Caki2 (cell line): Measurements from ENCODE around the gene EZH1. TPM values are rescaled to one million over a fixed set of nuclear protein-coding genes. Genes with fewer than 3 reads are reported as not detected.
"Not testable (repeated sequence)": the region's sequence is repeated elsewhere in the genome, so short reads cannot be mapped to it uniquely, and the experiment has no call there.

Experiments used
- DNase-seq: peaks from one replicate; pipeline ENCODE4 v3.0.0-alpha.2; 2015; ENCODE audit warnings: low read depth
- in situ Hi-C: cut with HindIII; loops from 2 replicates; pipeline ENCODE4 v1.10.0; 2016; ENCODE audit warnings: low sequenced_read_pairs, low pct_unique_long_range_greater_than_20kb, mixed read lengths
- total RNA-seq: library from RNA; depleted of rRNA; stranded (reverse); fragments of >200 nt; shearing (Covaris generic); gene quantifications from 2 replicates; pipeline ENCODE4 v1.2.3, GENCODE V29; 2014; ENCODE audit warnings: low replicate concordance

EZH1 gene
- total RNA-seq, 1 experiment from 2014 or later: 8.2 TPM

DNA sequence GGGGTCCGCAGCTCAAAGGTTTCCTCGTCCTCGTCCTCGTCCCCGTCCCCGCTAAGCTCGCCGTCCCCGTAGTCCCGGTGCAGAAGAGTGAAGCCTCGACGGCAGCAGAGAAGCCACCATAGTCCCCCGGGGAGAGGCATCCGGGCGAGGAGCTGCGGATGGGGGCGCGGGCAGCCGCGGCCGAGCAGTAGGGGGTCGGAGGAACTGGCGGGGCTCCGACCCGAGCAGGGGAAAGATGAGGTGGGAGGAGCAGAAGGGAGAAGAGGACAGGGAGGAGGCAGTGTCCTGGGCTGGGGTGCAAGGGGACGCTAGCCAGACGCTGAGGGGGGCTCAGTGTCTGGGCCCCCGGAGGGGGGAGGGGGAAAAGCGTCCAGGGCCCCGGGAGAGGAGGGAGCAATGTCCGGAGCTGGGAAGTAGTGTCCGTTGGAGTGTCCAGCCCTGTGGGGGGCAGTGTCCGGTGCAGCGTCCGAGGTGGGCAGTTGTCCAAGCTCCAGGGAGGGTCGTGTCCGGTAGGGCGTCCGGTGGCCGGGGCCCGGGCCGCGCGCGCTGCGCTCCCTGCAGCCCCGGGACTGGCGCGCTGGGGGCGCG is 68.3 kb downstream of the EZH1 start, which contains the start of gene PLEKHH3:
PLEKHH3 (minus strand) TSS at position 571 of the 588 bp plus-strand sequence; CDS start at position 140, 431 bp downstream.
- in situ Hi-C loops: no loop called here
- no peak for DNase-seq

- peak; percentile 33 for DNase-seq
- in situ Hi-C loops: no loop called here
Observed at GRCh38 chr17:42675965-42676423, 68.8 kb downstream of the EZH1 start.

- DNase-seq: no peak
- in situ Hi-C loops: no loop called here
Observed at GRCh38 chr17:42675348-42675964, 69.4 kb downstream of the EZH1 start.

DNA sequence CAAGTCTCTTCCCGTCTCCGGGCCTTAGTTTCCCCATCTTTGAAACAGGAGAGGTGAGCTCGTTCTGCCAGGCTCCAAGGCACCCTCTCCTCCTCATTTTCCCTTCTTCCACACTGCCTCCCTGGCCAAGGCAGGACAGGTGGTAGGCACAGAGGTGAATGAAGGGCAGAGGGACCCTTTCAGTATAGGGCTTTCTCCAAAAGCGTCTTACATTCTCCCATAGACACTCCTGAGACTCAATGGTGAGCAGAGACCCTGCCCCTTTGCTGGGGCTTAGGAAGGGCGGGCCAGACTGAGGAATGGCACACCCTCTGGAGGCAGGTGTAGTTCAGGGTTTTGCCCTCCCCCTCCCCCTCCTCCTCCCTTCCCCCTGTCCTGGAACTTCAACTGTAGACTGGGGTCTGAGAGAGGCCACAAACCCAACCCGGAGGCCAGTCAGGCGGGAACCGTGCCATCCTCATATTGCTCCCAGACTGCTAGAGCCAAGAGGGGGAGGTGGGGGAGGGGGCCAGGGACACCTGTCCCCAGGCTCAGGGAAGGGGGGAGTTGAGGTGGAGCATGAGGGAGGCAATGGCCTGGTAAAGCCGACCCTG is 70.0 kb downstream of the EZH1 start:
- in situ Hi-C loops: no loop called here
- no peak for DNase-seq

GRCh38 chr17:42673885-42674754 is 70.7 kb downstream of the EZH1 start:
- in situ Hi-C loops: no loop called here
- DNase-seq: no peak

DNA sequence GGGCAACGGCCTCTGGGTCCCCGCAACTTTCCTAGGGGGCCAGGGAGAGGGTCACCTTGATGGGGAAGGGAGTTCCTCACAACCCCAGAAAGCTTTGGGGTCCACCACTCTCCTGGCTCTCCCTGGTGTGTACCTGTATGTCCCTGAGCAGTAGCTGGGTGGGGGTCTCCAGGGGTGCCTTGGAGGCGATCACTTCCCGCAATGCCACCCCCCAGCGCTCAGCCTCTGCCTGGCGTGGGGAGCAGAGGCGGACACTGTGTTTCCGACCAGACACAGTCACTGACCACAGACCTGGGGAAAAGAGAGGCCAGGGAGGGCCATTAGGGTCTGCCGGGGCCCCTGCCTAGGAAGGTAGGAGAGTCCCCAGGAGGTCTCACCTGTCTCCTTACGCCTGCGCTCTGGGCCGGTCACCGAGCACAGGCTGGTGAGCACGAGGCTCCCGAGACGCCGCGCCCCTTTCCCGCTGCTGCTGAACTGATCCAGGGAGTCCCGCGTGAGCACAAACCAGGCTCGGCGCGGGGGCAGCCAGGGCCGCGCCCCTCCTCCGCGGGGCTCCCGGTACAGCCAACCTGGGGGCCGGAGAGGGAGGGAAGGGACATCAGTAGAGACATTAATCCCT is 71.5 kb downstream of the EZH1 start:
- no peak for DNase-seq
- in situ Hi-C loops: no loop called here

- no peak for DNase-seq
- in situ Hi-C loops: no loop called here
Observed at GRCh38 chr17:42672038-42672437, 72.8 kb downstream of the EZH1 start.

- in situ Hi-C loops: no loop called here
Observed at GRCh38 chr17:42670789-42671657, 73.8 kb downstream of the EZH1 start.

GRCh38 chr17:42669977-42670788 is 74.7 kb downstream of the EZH1 start:
- in situ Hi-C loops: loop anchor here (10.0 kb wide), 1 partner anchor 65 kb away; the partner anchor contains the start of genes RETREG3 and TUBG1
- DNase-seq: no peak

More at GRCh38 chr17:42670789-42671657, 73.8 kb downstream of the EZH1 start:
- DNase-seq: no peak

GRCh38 chr17:42669705-42669976 is 75.2 kb downstream of the EZH1 start:
- in situ Hi-C loops: loop anchor here (10.0 kb wide), 1 partner anchor 65 kb away; the partner anchor contains the start of genes RETREG3 and TUBG1
- no peak for DNase-seq

- DNase-seq: peak; percentile 95
- in situ Hi-C loops: loop anchor here (10.0 kb wide), 1 partner anchor 63 kb away; the partner anchor contains the start of genes RETREG3 and TUBG1
Observed at GRCh38 chr17:42667088-42667951, 77.5 kb downstream of the EZH1 start.

GRCh38 chr17:42666126-42666525 is 78.7 kb downstream of the EZH1 start:
- in situ Hi-C loops: loop anchor here (10.0 kb wide), 1 partner anchor 61 kb away; the partner anchor contains the start of genes RETREG3 and TUBG1

DNA sequence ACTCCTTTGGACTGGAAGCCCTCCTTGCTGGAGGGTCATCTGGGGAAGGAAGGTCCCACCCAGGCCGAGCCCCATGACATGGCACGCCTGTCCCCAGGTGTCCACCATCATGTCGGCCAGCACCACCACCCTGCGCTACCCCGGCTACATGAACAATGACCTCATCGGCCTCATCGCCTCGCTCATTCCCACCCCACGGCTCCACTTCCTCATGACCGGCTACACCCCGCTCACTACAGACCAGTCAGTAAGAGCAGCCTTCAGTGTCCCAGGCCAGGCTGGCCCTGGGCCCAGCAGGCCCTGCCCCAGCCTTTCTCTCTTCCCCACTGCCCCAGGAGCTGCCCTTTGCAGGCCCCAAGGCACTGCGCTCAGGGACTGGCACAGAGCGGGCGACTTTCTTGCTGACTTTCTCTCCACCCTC is 79.2 kb downstream of the EZH1 start:
- in situ Hi-C loops: loop anchor here (10.0 kb wide), 1 partner anchor 61 kb away; the partner anchor contains the start of genes RETREG3 and TUBG1
- DNase-seq: no peak

More at GRCh38 chr17:42666126-42666525, 78.7 kb downstream of the EZH1 start:
- not testable (repeated sequence) for DNase-seq

GRCh38 chr17:42660692-42661345 is 84.0 kb downstream of the EZH1 start:
- in situ Hi-C loops: loop anchor here (10.0 kb wide), 1 partner anchor 56 kb away; the partner anchor contains the start of genes RETREG3 and TUBG1
- DNase-seq: peak; percentile 46

GRCh38 chr17:42659932-42660274 is 84.9 kb downstream of the EZH1 start:
- not testable (repeated sequence) for DNase-seq
- in situ Hi-C loops: loop anchor here (10.0 kb wide), 1 partner anchor 55 kb away; the partner anchor contains the start of genes RETREG3 and TUBG1
